Aorta (tissue), 5 donors: ENCODE data around the gene EPHB4. TPM values are rescaled to one million over a fixed set of nuclear protein-coding genes. Genes with fewer than 3 reads are reported as not detected.
A peak's percentile ranks its signal among the peaks of the same experiment; 100 is the strongest.

Experiments used
- ATAC-seq: fragments of 200-7000 bp; cut with Tn5 transposase; one replicate; pipeline ENCODE4 v1.9.1; 2022; ENCODE audit warnings: moderate library complexity; ENCODE audit not compliant: low FRiP score
- DNase-seq, 2 donors: peaks; one replicate each; pipeline ENCODE4 v3.0.0-alpha.2; 2020
- H3K27ac ChIP-seq, 2 donors: one replicate each; pipeline ENCODE4 v1.5.1; 2013; ENCODE audit warnings: low read length in 2 of 2, mild to moderate bottlenecking in 2 of 2, moderate library complexity in 2 of 2, control low read depth in 1 of 2, inconsistent platforms in 1 of 2, low read depth in 1 of 2
- H3K27me3 ChIP-seq, 2 donors: one replicate each; pipeline ENCODE4 v1.6.1; 2013; ENCODE audit warnings: control low read depth in 1 of 2, low read length in 1 of 2, mild to moderate bottlenecking in 1 of 2, moderate library complexity in 1 of 2; ENCODE audit not compliant: insufficient read depth in 2 of 2, control insufficient read depth in 1 of 2
- H3K36me3 ChIP-seq, 2 donors: one replicate each; pipeline ENCODE4 v1.6.1; 2013; ENCODE audit warnings: control low read depth in 1 of 2, low read length in 1 of 2, mild to moderate bottlenecking in 1 of 2; ENCODE audit not compliant: insufficient read depth in 2 of 2, control insufficient read depth in 1 of 2
- H3K4me1 ChIP-seq, 2 donors: one replicate each; pipeline ENCODE4 v1.6.1; 2013; ENCODE audit warnings: low read length in 2 of 2, control low read depth in 1 of 2, mild to moderate bottlenecking in 1 of 2, moderate library complexity in 1 of 2; ENCODE audit not compliant: insufficient read depth in 2 of 2, control insufficient read depth in 1 of 2
- H3K4me3 ChIP-seq, 2 donors: one replicate each; pipeline ENCODE4 v1.5.1; 2013; ENCODE audit warnings: low read length in 2 of 2, control low read depth in 1 of 2, mild to moderate bottlenecking in 1 of 2
- H3K9me3 ChIP-seq: one replicate; pipeline ENCODE4 v1.6.1; 2013; ENCODE audit warnings: mild to moderate bottlenecking, low read length; ENCODE audit not compliant: control insufficient read depth
- WGBS, 2 donors: extraction: QIAGEN DNeasy Blood & Tissue Kit; methylation state at CpG; one replicate each; pipeline ENCODE4 v1.1.7; 2013; 5-methylcytosine and 5-hydroxymethylcytosine counted together
- intact Hi-C, 2 donors: fragments of 100-400 bp; cut with DNase I; formaldehyde crosslinking; loops; one replicate each; pipeline versions ENCODE4 v1.14.2 to v1.15.0; 2022
- polyA plus RNA-seq, 2 donors: library from polyadenylated mRNA; stranded (reverse); fragments of 200-250 nt; gene quantifications; one replicate each; pipeline ENCODE4 v1.2.3, GENCODE V29; 2013
- total RNA-seq, 2 donors: library from RNA; stranded (reverse); fragmentation: NEBNext Ultra II Directional; extraction: Animal tissue kit (Norgen Biotek cat#: 25700); gene quantifications; one replicate each; pipeline ENCODE4 v1.2.1, GENCODE V29; 2021
- donor health status: healthy with polysubstance abuse.
- donor health status: Bipolar disorder and iron deficiency.
- donor health status: DM: no; HTN: no; CAD: no.
- donor health status: DM: no; HTN: no; CAD: no.
- donor health status: DM: yes; HTN: yes; CAD: no.

EPHB4 gene
- total and polyA plus RNA-seq, 4 donors, result 4.3 to 71.6 (median 24.7) TPM

GRCh38 chr7:100825215-100825671 is 2.1 kb downstream of the EPHB4 start:
- no peaks in the 10 kb centered on the region for H3K4me1 ChIP-seq
- no peaks in the 10 kb centered on the region for H3K9me3 ChIP-seq
- intact Hi-C loops, result no loop called here
- H3K4me3 ChIP-seq, result no peak overlapping the region
- H3K36me3 ChIP-seq, result no peaks in the 10 kb centered on the region
- ATAC-seq (peak; percentile 34), DNase-seq (no peak)
- no peaks in the 10 kb centered on the region for H3K27me3 ChIP-seq
- no peak overlapping the region for H3K27ac ChIP-seq
- 38 to 49% methylated on average over 16 of the region's 16 CpGs for WGBS, 2 donors

GRCh38 chr7:100824499-100825214 is 2.7 kb downstream of the EPHB4 start:
- 39 to 50% methylated on average over 18 of the region's 18 CpGs for WGBS, 2 donors
- no peak overlapping the region for H3K27ac ChIP-seq
- intact Hi-C loops, result no loop called here
- H3K27me3 ChIP-seq, result no peaks in the 10 kb centered on the region
- no peak for ATAC-seq
- no peaks in the 10 kb centered on the region for H3K36me3 ChIP-seq
- H3K4me3 ChIP-seq, result no peak overlapping the region
- no peak for DNase-seq
- no peaks in the 10 kb centered on the region for H3K9me3 ChIP-seq
- no peaks in the 10 kb centered on the region for H3K4me1 ChIP-seq

- no peak overlapping the region for H3K4me3 ChIP-seq
- no peaks in the 10 kb centered on the region for H3K36me3 ChIP-seq
- ATAC-seq (no peak), DNase-seq (no peak)
- no peaks in the 10 kb centered on the region for H3K27me3 ChIP-seq
- intact Hi-C loops, result no loop called here
- H3K9me3 ChIP-seq, result no peaks in the 10 kb centered on the region
- no peaks in the 10 kb centered on the region for H3K4me1 ChIP-seq
- no peak overlapping the region for H3K27ac ChIP-seq
- 95% methylated on average over 30 to 31 of the region's 31 CpGs for WGBS, 2 donors
These were observed 3.8 kb downstream of the EPHB4 start for GRCh38 chr7:100823534-100823933.

- Histone ChIP-seq H3K27me3 (no peaks in the 10 kb centered on the region), H3K4me1 (no peaks in the 10 kb centered on the region), H3K4me3 (no peak overlapping the region), H3K27ac (no peak overlapping the region), H3K36me3 (no peaks in the 10 kb centered on the region), H3K9me3 (no peaks in the 10 kb centered on the region)
- intact Hi-C loops, result no loop called here
- ATAC-seq (no peak), DNase-seq (no peak)
- 79 to 90% methylated on average over 7 of the region's 7 CpGs for WGBS, 2 donors
These were observed 4.2 kb downstream of the EPHB4 start for GRCh38 chr7:100823140-100823525.

- H3K9me3 ChIP-seq, result no peaks in the 10 kb centered on the region
- intact Hi-C loops, result no loop called here
- no peaks in the 10 kb centered on the region for H3K27me3 ChIP-seq
- H3K4me3 ChIP-seq, result no peak overlapping the region
- no peak overlapping the region for H3K27ac ChIP-seq
- no peaks in the 10 kb centered on the region for H3K36me3 ChIP-seq
- no peak for ATAC-seq
- WGBS, 2 donors, result 92 to 94% methylated on average over 31 to 43 of the region's 43 CpGs
- no peak for DNase-seq
- no peaks in the 10 kb centered on the region for H3K4me1 ChIP-seq
These were observed 4.8 kb downstream of the EPHB4 start for GRCh38 chr7:100822236-100823139.

GRCh38 chr7:100819586-100819985 is 7.7 kb downstream of the EPHB4 start:
- intact Hi-C loops, result no loop called here
- no peak for ATAC-seq
- WGBS, 2 donors, result 94% methylated on average over 22 to 23 of the region's 23 CpGs
- no peak for DNase-seq
- Histone ChIP-seq H3K4me1 (no peaks in the 10 kb centered on the region), H3K36me3 (no peaks in the 10 kb centered on the region), H3K27ac (no peak overlapping the region), H3K4me3 (no peak overlapping the region), H3K27me3 (no peaks in the 10 kb centered on the region), H3K9me3 (no peaks in the 10 kb centered on the region)

- intact Hi-C loops, result no loop called here
These were observed 8.5 kb downstream of the EPHB4 start for GRCh38 chr7:100818825-100819224.

GRCh38 chr7:100818366-100818765 is 9.0 kb downstream of the EPHB4 start:
- 93 to 96% methylated on average over 8 to 9 of the region's 9 CpGs for WGBS, 2 donors
- no peaks in the 10 kb centered on the region for H3K4me1 ChIP-seq
- intact Hi-C loops, result no loop called here
- H3K27ac ChIP-seq, result no peak overlapping the region
- no peaks in the 10 kb centered on the region for H3K27me3 ChIP-seq
- ATAC-seq, result no peak
- H3K9me3 ChIP-seq, result no peaks in the 10 kb centered on the region
- no peaks in the 10 kb centered on the region for H3K36me3 ChIP-seq
- DNase-seq, result no peak
- H3K4me3 ChIP-seq, result no peak overlapping the region

More at GRCh38 chr7:100818825-100819224, 8.5 kb downstream of the EPHB4 start:
- no peaks in the 10 kb centered on the region for H3K27me3 ChIP-seq
- DNase-seq (no peak), ATAC-seq (no peak)
- H3K4me3 ChIP-seq, result no peak overlapping the region
- WGBS, 2 donors, result 84 to 91% methylated on average over 6 of the region's 6 CpGs
- no peaks in the 10 kb centered on the region for H3K9me3 ChIP-seq
- H3K27ac ChIP-seq, result no peak overlapping the region
- no peaks in the 10 kb centered on the region for H3K36me3 ChIP-seq
- no peaks in the 10 kb centered on the region for H3K4me1 ChIP-seq
